NCI-H2196 treated with DMSO at 0.1 percent for 48 hours (cell line): ENCODE data around the gene IRF5.

Experiments used
- DNase-seq: peaks from one replicate; lab custom pipeline; 2025; ENCODE audit not compliant: unreplicated experiment; lab: John Stamatoyannopoulos, UW

IRF5 gene

GRCh38 chr7:128919881-128920799, 17.6 kb upstream of the IRF5 start:
- DNase-seq, result no peak

GRCh38 chr7:128920913-128921582, 16.7 kb upstream of the IRF5 start:
- DNase-seq, result no peak

- no peak for DNase-seq
Observed at GRCh38 chr7:128921866-128922440, 15.8 kb upstream of the IRF5 start.

- no peak for DNase-seq
Observed at GRCh38 chr7:128922496-128923410, 15.0 kb upstream of the IRF5 start.

GRCh38 chr7:128923411-128923800, 14.3 kb upstream of the IRF5 start:
- no peak for DNase-seq

- DNase-seq, result no peak
Observed at GRCh38 chr7:128924707-128925588, 12.8 kb upstream of the IRF5 start.

- DNase-seq, result no peak
Observed at GRCh38 chr7:128928159-128928813, 9.4 kb upstream of the IRF5 start.

GRCh38 chr7:128928882-128929788, 8.6 kb upstream of the IRF5 start:
- no peak for DNase-seq

- DNase-seq, result no peak
Observed at GRCh38 chr7:128931190-128931798, 6.4 kb upstream of the IRF5 start.

- no peak for DNase-seq
Observed at GRCh38 chr7:128931965-128932861, 5.5 kb upstream of the IRF5 start.

GRCh38 chr7:128932862-128933179, 4.9 kb upstream of the IRF5 start:
- DNase-seq, result no peak

- no peak for DNase-seq
Observed at GRCh38 chr7:128933180-128933891, 4.4 kb upstream of the IRF5 start.

- no peak for DNase-seq
Observed at GRCh38 chr7:128934361-128935341, 3.1 kb upstream of the IRF5 start.

GRCh38 chr7:128935342-128935730, 2.4 kb upstream of the IRF5 start:
- no peak for DNase-seq

GRCh38 chr7:128936798-128937197, 929 bp upstream of the IRF5 start:
- no peak for DNase-seq
